Neural cell (in vitro differentiated cells): ENCODE data around the gene SLC12A5.

Experiments used
- CTCF ChIP-seq: fragments of 450-650 bp; IDR thresholded peaks from 2 replicates; pipeline ENCODE4 v1.5.1; 2014; ENCODE audit warnings: antibody characterized with exemption, mild to moderate bottlenecking, moderate library complexity; ENCODE audit not compliant: poor library complexity, severe bottlenecking
- MXI1 ChIP-seq: fragments of 450-650 bp; conservative IDR thresholded peaks from 2 replicates; pipeline ENCODE4 v1.6.1; 2014; ENCODE audit warnings: antibody characterized with exemption, mild to moderate bottlenecking; ENCODE audit not compliant: poor library complexity, severe bottlenecking
- REST ChIP-seq: IDR thresholded peaks from 2 replicates; pipeline ENCODE4 v1.6.1; 2012; ENCODE audit warnings: borderline replicate concordance
- TAF1 ChIP-seq: IDR thresholded peaks from 2 replicates; pipeline ENCODE4 v1.6.1; 2012; ENCODE audit warnings: low read depth

GRCh38 chr20:46093531-46093930 lies 64.5 kb downstream of the SLC12A5 start:
- TF ChIP-seq TAF1 (no peak), REST (no peak), CTCF (no peak), MXI1 (no peak)
